HG02885 (cell line): Measurements from ENCODE around the gene DBET.
"Not testable (repeated sequence)": the region's sequence is repeated elsewhere in the genome, so short reads cannot be mapped to it uniquely, and the experiment has no call there.

Experiments used
- ATAC-seq: cut with Tn5 transposase; IDR thresholded peaks from one replicate; pipeline ENCODE4 v1.9.1; 2021; ENCODE audit warnings: mild to moderate bottlenecking; ENCODE audit not compliant: unreplicated experiment, poor library complexity

Gene DBET

GRCh38 chr4:190064342-190064741 is at the start of gene DBET:
Gene DBET (plus strand): TSS chr4:190064502.
- not testable (repeated sequence) for ATAC-seq

DNA sequence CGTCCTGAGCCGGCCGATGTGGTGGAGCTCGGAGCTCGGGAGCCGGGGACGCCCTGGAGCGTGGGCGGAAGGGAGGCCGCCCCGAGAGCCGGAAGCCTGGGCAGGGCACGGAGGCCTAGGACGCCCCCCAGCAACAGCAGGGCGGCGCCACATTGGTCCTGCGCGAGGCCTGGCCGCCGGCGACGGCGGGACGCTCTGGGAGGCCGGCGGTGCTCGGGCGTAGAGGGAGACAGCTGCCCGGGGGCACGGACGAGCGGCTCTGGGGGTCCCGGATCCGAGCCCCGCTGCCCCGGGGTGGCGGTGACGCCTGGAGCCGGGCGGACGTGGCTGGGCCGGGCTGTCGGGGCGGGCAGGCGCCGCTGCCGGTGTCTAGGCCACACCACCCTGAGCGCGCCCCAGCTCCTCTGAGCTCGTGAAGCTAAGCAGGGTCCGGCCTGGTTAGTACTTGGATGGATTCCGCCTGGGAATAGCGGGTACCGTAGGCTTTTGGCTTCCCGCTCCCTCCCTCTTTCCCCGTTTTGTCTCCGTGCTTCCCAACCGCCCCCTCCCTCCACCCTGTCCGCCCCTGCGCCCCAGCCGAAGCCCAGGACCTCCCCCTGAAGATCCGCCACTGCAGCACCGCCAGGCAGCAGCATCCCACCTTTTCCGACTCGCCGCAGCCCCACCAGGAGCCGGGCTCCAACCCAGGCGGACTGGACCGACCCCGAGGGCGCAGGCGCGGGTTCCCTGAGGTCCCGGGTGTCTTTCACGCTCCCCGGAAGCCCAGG is 49.3 kb upstream of the DBET start:
- peak; percentile 70 for ATAC-seq

- no peak for ATAC-seq
These were observed 48.5 kb upstream of the DBET start for GRCh38 chr4:190015538-190016368.

GRCh38 chr4:190016369-190017289 is 47.7 kb upstream of the DBET start:
- no peak for ATAC-seq

DNA sequence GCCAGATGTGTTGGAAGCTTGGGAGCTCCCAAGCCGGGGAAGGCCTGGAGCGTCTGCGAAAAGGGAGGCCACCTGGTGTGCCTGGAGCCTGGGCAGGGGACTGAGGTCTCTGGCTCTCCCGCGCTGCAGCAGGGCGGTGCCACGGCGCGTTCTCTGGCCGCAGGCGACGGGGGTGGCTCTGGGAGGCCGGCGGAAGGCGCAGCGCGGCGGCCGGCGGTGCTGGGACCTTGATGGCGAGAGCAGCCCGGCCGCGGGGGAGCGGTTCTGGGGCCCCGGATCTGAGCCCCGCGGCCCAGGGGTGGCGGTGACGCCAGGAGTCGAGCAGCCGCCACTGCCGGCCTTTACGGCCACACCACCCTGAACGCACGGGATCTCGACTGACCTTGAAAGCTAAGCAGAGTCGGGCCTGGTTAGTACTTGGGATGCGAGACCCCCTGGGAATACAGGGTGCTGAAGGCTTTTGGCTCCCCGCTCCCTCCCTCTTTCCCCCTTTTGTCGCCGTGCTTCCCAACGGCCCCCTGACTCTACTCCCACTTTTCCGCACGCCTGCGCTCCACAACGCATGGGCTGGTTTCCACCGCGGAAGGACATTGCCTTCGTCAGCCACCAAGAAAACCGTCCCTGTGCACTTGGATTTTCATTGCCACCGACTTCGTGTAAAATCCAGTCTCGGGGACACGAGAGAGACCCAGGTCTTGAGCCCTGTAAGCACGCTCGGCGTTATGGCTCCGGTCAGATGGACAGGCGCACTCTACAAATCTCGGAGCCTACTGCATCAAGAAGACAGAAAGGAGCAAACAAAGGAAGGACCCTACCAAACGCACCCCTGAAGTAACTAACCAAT is 46.7 kb upstream of the DBET start:
- ATAC-seq = no peak

DNA sequence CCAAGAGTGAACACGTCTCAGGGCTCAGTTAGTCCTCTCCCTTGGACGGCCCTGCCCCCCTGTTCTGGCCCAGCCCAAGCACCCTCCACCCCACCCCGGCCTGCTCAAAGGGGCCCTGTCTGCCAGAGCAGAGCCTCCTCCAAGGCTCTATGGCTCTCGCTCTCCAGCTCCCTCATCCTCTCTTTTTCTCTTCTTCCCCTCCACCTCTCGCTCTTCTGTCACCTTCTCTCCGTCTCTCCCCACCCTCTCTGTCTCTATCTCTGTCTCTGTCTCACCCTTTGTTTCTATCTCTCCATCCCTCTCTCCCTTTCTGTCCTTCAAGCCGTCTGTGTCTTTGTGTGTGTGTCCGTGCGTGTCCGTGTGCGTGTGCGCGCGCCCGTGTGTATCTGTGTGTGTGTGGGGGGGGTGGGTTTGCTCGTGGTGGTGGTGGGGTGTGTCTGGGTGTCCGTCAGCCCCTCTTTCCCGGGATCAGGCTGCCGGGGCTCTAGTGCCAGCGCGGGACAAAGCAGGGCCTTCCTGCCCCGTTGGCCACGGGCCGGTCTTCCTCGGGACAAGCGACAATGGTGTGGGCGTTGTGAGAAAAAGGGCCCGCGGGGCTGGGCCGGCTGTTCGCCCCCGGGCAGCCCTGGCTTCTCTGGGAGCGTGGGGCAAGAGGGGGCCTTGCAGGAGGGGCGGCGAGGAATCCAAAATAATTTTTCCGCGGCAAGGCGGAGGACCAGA is 45.9 kb upstream of the DBET start:
- no peak for ATAC-seq

GRCh38 chr4:190019023-190019858 is 45.1 kb upstream of the DBET start:
- no peak for ATAC-seq

DNA sequence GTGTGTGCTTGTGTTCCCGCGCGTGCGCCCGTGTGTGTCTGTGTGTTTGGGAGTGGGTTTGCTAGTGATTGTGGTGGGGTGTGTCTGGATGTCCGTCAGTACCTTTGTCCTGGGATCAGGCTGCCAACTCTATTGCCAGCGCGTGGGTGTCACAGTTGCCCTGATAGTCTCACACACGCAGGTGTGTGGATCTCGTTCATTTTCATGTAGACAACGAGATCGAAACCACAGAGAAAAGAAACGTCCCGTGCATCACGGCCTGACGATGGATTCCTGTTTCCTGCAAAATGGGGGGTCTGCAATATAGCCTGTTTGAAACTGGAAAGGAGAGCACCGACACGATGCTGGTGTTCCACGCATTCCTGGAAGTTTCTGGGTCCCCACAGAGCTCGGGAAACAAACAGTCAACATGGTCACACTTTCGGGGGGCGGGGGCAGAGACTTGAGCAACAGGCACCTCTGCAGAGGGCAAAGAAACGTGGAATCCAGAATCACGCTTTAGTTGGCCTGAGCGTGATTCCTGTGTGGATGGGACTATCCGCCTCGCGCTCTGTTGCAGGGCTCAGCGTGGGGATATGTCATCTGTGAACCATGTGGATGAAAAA is 44.3 kb upstream of the DBET start:
- ATAC-seq = not testable (repeated sequence)

GRCh38 chr4:190020790-190021717 is 43.2 kb upstream of the DBET start:
- peak; percentile 31 for ATAC-seq

GRCh38 chr4:190021973-190022372 is 42.3 kb upstream of the DBET start:
- ATAC-seq = not testable (repeated sequence)

GRCh38 chr4:190022614-190023281 is 41.6 kb upstream of the DBET start:
- ATAC-seq = not testable (repeated sequence)

DNA sequence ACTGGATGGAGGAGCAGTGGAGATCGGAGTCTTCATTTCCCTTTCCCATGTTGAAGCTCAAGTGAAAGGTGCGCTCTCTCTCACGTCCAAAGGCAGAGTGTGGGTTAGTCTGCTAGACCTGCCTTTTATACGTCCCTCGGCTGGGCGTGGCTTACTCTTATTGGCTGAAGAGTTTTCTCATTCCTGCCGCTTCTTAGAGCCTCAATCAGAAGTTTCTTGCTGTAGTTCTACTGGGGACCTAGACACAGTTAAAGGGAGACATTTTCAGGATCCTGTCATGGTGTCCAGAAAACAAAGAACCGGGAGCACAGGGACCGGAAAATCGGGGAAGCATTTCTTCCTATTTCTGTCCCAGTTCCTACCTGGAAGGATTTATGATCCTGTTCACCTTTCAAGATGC is 37.1 kb upstream of the DBET start, which contains the start of gene FRG2:
TSS of gene FRG2 (minus strand) at position 101 of the 400 bp plus-strand sequence. CDS start at position 49, 52 bp downstream.
- ATAC-seq = not testable (repeated sequence)

- not testable (repeated sequence) for ATAC-seq
These were observed 33.0 kb upstream of the DBET start for GRCh38 chr4:190031264-190031663.

- ATAC-seq = peak; percentile 53
These were observed 26.5 kb upstream of the DBET start for GRCh38 chr4:190037704-190038388.

DNA sequence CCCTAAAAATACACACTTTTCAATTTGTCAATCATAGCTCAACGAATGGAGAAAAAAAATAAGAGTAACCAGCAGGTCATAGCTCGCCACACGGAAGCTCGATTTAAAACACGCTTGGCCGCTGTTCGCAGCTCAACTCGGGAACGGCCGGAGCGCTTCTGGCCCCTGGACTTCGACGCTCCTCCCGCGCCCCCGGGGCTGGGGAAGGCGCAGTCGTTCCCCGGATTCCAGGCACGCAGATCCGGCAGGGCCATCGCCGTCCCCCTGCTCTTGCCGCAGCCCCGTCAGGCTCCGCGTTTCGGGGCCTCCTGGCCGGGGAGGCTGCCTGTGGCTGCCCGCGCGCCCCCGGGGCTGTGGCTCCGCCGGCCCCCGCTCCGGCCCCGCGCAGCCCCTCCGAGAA is 23.4 kb upstream of the DBET start:
- not testable (repeated sequence) for ATAC-seq
